CD4-positive, alpha-beta T cell treated with Interleukin-4 for 4 hours (primary cell): ENCODE measurements around the gene ACTL6A.
"Not testable (repeated sequence)": the region's sequence is repeated elsewhere in the genome, so short reads cannot be mapped to it uniquely, and the experiment has no call there.

Experiments used
- DNase-seq: peaks from one replicate; pipeline ENCODE4 v3.0.0-alpha.2; 2020

ACTL6A gene

GRCh38 chr3:179562591-179563270 lies at the start of gene ACTL6A:
ACTL6A (plus strand) TSS chr3:179562926; CDS start chr3:179563093, 167 bp downstream.
- DNase-seq, result peak; percentile 100

DNA sequence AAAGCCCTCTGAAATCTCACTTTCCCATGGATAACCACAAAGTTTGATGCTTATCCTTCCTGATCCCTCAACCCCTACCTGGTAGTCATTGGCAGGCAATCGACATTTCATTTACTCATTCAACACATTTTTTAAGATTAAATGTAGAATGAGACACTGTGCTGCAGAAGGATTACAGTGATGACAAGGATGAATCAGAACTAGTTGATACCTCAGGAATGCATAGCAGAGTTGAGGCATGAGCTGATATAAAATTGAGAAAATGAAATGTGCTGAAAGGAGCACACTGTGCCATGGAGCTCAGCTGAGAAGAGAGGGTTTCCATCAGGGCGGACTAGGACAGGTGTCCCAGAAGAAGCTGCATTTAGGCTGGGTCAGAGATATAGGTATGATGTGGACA lies 48.9 kb upstream of the ACTL6A start:
- no peak for DNase-seq

- DNase-seq, result not testable (repeated sequence)
Measured at GRCh38 chr3:179516461-179517251, 46.1 kb upstream of the ACTL6A start.

DNA sequence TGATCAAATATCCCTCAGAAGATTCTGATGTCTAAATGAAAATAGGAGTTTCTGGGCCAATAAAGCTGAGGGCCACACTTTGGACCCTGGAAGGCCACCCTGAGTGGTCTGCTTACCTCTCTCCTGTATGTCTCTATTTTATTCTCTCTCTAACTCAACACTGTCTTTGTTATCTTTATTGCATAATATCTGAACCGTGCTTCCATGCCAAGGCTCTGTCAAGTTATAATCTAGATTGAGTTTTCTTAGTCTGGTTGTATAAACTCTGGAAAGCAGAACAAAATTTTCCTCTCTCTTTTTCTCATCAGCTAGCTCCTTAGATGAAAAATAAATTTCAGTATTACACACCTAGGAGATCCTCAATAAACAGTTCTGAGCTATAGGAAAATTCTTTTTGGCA lies 36.2 kb upstream of the ACTL6A start:
- DNase-seq, result no peak

- no peak for DNase-seq
Measured at GRCh38 chr3:179526989-179527391, 35.7 kb upstream of the ACTL6A start.

- DNase-seq, result no peak
Measured at GRCh38 chr3:179528772-179529171, 34.0 kb upstream of the ACTL6A start.

- DNase-seq, result no peak
Measured at GRCh38 chr3:179531576-179531975, 31.1 kb upstream of the ACTL6A start.

DNA sequence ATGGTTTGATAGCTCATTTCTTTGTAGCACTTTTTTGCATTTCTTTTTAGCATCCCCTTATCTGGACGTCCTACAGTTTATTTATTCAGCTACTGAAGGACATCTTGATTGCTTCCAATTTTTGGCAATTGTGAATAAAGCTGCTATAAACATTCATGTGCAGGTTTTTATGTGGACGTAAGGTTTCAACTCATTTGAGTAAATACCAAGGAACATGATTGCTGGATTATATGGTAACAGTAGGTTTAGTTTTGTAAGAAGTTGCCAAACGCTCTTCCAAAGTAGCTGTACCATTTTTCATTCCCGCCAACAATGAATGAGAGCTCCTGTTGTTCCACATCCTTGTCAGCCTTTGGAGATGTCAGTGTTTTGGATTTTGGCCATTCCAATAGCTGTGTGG lies 29.5 kb upstream of the ACTL6A start:
- no peak for DNase-seq

DNA sequence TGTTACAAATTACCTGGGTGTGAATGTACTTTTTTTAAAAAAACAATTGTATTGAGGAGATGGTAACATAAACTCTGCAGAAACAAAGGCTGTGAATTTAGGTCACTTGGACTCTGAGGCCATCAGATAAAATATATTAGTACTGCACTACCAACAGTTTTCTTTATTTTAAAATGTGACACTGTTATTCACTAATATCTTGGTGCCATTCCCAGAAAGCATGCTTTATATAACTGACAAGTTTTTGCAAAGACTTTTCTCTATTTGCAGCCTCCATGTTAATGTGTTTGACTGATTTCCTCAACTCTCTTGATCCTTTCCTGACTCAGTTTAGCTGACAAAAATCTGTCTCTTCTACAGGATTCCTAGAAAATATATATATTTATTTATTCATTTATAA lies 26.5 kb upstream of the ACTL6A start:
- no peak for DNase-seq

GRCh38 chr3:179541094-179541493 lies 21.6 kb upstream of the ACTL6A start:
- DNase-seq, result no peak

DNA sequence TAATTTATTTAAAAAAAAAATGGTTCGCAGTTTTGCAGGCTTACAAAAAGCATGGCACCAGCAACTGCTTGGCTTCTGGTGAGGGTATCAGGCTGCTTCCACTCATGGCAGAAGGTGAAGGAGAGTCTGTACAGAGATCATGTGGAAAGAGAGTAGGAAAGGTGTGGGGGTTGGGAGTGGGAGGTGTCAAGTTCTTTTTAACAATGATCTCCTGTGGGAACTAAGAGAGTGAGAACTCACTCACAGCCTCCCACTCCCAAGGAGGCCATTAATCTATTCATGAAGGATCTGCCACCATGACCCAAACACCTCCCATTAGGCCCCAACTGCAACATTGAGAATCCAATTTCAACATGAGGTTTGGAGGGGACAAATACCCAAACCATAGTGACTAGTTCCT lies 21.1 kb upstream of the ACTL6A start:
- no peak for DNase-seq

DNA sequence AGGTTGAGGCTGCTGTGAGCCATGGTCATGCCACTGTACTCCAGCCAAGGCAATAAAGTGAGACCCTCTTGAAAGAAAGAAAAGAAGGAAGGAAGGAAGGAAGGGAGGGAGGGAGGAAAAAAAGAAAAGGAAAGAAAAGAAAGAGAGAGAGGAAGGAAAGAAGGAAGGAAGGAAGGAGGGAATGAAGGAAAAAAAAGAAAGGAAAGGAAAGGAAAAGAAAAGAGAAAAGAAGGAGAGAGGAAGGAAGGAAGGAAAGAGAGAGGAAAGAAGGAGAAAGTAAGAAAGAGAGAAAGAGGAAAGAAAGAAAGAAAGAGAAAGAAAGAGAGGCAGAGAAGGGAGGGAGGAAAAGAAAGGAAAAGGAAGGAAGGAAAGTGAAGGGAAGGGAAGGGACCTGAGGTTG lies 20.4 kb upstream of the ACTL6A start:
- DNase-seq, result no peak

DNA sequence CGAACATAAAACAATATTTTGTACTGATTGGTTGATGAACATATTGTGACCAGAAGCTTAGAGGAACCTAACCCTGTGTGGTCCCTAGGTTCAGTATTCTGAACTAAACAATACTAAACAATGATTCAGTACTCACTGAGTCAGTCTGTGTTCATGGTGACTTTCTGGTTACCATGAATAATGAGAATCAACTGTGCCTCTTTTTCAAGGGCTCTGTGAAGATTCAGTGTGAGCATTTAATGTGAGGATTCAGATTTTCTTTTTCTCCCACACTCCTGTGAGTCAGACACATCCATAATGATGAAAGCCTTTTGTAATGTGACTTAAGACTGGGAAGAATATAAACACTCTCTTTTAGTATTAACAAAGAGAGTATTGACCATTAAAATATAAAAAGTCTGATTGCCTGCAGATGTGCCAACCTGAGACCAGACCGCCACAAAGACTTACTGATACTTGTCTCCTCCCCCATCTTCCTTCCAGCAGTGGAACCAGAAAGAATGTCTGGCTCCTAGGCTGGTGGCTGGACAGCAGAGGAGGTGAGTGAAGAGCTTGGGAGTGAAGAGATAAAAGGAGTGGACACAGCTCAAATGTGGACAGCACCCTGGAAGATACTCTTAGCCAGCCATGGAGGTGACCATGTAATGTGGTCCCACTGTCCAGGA lies 17.6 kb upstream of the ACTL6A start:
- DNase-seq, result no peak

DNA sequence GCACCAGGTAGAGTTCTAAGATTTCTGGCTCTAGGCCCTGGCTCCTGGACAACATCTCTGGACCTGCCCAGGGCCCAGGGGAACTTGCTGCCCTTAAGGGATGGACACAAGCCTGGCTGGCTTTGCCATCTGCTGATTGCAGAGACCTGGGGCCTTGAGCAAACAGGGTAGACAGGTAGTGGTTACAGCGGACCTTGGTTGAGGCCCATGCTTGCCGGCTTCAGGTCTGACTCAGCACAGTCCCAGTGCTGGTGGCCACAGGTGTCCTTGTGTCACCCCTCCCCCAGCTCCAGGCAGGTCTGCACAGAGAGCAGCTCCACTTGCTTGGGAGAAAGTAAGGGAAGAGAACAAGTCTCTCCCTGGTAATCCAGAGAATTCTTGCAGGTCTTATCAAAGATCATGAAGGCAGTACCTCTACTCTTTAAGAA lies 15.9 kb upstream of the ACTL6A start:
- DNase-seq, result no peak

GRCh38 chr3:179551349-179552105 lies 11.2 kb upstream of the ACTL6A start:
- no peak for DNase-seq

DNA sequence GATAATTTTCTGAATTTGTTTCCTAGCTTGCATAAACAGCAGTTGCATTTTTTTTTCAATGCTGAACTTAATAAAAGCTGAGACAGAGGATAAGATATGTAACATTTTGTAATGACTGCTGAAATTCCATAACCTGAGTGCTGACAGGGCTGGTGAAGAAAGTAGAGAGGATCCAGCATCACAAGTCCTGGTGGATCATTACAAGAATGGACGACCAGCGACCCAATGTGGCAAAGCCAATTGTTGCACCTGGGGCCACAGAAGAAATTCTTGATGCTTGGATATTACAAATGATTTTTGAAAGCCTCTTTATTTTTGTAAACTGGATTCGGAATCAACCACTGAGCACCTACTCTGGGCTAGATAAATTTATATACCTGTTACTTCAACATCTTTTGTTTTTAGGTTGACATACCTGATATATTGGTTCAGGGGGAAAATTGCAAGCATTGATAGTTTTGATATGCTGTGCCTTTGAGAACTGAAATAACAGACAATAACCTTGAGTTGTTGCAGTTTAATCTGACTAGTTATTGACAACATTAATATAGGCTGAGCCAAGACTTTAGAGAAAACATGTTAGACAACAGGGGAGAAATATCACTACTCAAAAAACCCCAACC lies 3.9 kb upstream of the ACTL6A start:
- peak; percentile 47 for DNase-seq

GRCh38 chr3:179560791-179561190 lies 1.9 kb upstream of the ACTL6A start:
- DNase-seq, result no peak

DNA sequence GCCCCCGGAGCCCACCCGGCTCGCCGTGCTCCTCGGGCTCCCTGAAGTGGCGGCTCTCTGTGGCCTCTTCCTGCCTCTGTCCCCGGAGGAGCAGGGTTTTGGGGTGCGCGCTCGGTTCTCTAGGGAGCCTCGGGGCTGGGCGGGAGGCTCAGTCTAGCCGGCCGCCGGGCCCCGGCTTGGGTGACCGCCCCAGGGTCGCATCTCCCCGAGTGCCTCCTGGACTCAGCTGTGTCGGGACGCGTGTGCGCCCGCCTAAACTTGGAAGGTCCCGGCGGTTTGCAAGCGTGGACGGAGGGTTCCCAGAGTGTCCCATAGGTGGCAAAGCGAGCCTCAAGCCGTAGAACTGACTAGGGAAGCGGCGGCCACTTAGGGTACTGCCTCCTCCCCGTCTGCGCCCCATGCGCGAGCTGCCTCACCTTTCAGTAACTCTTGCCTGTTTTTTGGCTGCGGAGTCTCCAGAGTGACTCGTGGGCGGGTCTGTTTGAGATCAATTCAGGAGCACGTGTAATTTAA lies 601 bp downstream of the ACTL6A start:
- peak; percentile 65 for DNase-seq

- peak; percentile 23 for DNase-seq
Measured at GRCh38 chr3:179565496-179565895, 2.8 kb downstream of the ACTL6A start.

- DNase-seq, result no peak
Measured at GRCh38 chr3:179580992-179581391, 18.3 kb downstream of the ACTL6A start.

GRCh38 chr3:179589143-179589542 lies 26.4 kb downstream of the ACTL6A start:
- no peak for DNase-seq

DNA sequence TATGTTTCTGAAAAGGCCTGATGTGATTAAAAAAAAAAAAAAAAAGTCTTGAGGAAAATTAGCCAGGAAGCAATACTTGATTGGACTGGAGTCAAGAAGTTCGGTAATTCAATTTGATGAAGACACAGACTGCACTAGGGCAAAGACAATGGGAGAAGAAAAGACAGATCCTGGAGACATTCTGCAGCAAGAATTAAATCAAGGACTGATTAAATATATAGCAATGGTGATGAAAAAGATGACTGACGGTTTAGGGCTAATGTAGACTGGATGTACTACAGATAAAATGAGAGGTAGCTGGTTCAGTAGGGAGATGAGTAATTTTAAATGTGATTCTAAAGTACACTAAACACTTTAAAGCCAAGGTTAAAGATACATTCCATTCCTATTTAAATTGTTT lies 27.9 kb downstream of the ACTL6A start:
- DNase-seq, result no peak
